Cerebellar cortex (tissue), 1 donor: ENCODE measurements around the gene GOT2.
A peak's percentile ranks its signal among the peaks of the same experiment; 100 is the strongest.
"Not testable (repeated sequence)": the region's sequence is repeated elsewhere in the genome, so short reads cannot be mapped to it uniquely, and the experiment has no call there.

Experiments
- DNase-seq: peaks from one replicate; pipeline ENCODE4 v3.0.0-alpha.2; 2015; ENCODE audit warnings: low spot score

The GOT2 gene

GRCh38 chr16:58733671-58734458, at the start of gene GOT2:
Gene GOT2 (minus strand): TSS chr16:58734316. CDS start chr16:58734228, 88 bp downstream.
- peak; percentile 86 for DNase-seq

GRCh38 chr16:58779291-58779690, 45.2 kb upstream of the GOT2 start:
- DNase-seq, result not testable (repeated sequence)

GRCh38 chr16:58773870-58774269, 39.8 kb upstream of the GOT2 start:
- DNase-seq, result no peak

GRCh38 chr16:58768145-58768544, 34.0 kb upstream of the GOT2 start:
- DNase-seq, result no peak

GRCh38 chr16:58767581-58767980, 33.5 kb upstream of the GOT2 start:
- no peak for DNase-seq

GRCh38 chr16:58756650-58757332, 22.7 kb upstream of the GOT2 start:
- DNase-seq, result no peak

- peak; percentile 89 for DNase-seq
Measured at GRCh38 chr16:58755989-58756649, 22.0 kb upstream of the GOT2 start.

- no peak for DNase-seq
Measured at GRCh38 chr16:58753711-58754134, 19.6 kb upstream of the GOT2 start.

- no peak for DNase-seq
Measured at GRCh38 chr16:58744497-58744896, 10.4 kb upstream of the GOT2 start.

- no peak for DNase-seq
Measured at GRCh38 chr16:58741976-58742375, 7.9 kb upstream of the GOT2 start.

GRCh38 chr16:58741166-58741565, 7.0 kb upstream of the GOT2 start:
- DNase-seq, result no peak

GRCh38 chr16:58738672-58739296, 4.7 kb upstream of the GOT2 start:
- DNase-seq, result no peak

- DNase-seq, result not testable (repeated sequence)
Measured at GRCh38 chr16:58736341-58736740, 2.2 kb upstream of the GOT2 start.

- DNase-seq, result no peak
Measured at GRCh38 chr16:58734459-58734787, 307 bp upstream of the GOT2 start.

GRCh38 chr16:58733248-58733670, 857 bp downstream of the GOT2 start:
- peak; percentile 26 for DNase-seq

- DNase-seq, result no peak
Measured at GRCh38 chr16:58732545-58733247, 1.4 kb downstream of the GOT2 start.

GRCh38 chr16:58730724-58731370, 3.3 kb downstream of the GOT2 start:
- DNase-seq, result no peak

- no peak for DNase-seq
Measured at GRCh38 chr16:58727796-58728568, 6.1 kb downstream of the GOT2 start.

- no peak for DNase-seq
Measured at GRCh38 chr16:58727028-58727781, 6.9 kb downstream of the GOT2 start.

- no peak for DNase-seq
Measured at GRCh38 chr16:58723109-58723508, 11.0 kb downstream of the GOT2 start.
